SU-DHL-6 (cell line): ENCODE data around the gene PLA2G6.

Source experiments
- H2AFZ ChIP-seq: fragments of 200-600 bp; sonication (generic); 2 replicates; pipeline ENCODE4 v1.6.1; 2014; ENCODE audit warnings: low read depth, mild to moderate bottlenecking, moderate library complexity, mixed read lengths, antibody characterized with exemption, low read length; ENCODE audit not compliant: severe bottlenecking
- H3F3A ChIP-seq: fragments of 200-600 bp; shearing (Covaris generic); 2 replicates; pipeline ENCODE4 v1.6.0; 2016; ENCODE audit warnings: antibody characterized with exemption, mild to moderate bottlenecking; ENCODE audit not compliant: insufficient read depth
- H3K27ac ChIP-seq: fragments of 200-600 bp; sonication (generic); 2 replicates; pipeline ENCODE4 v1.5.1; 2016; ENCODE audit warnings: low read depth, mild to moderate bottlenecking, low read length, moderate library complexity, mixed read lengths
- H3K27me3 ChIP-seq: fragments of 200-600 bp; sonication (generic), shearing (Covaris generic); 2 replicates; pipeline ENCODE4 v1.6.0; 2014; ENCODE audit warnings: mild to moderate bottlenecking, low read length
- H3K36me3 ChIP-seq: fragments of 200-600 bp; sonication (generic); 2 replicates; pipeline ENCODE4 v1.6.1; 2014; ENCODE audit warnings: mild to moderate bottlenecking, low read length, mixed read lengths
- H3K4me2 ChIP-seq: fragments of 300-600, 200-600 bp; shearing (Covaris generic), sonication (generic); 2 replicates; pipeline ENCODE4 v1.6.0; 2014; ENCODE audit warnings: low read length, low read depth, mild to moderate bottlenecking; ENCODE audit not compliant: poor library complexity, severe bottlenecking
- H3K4me3 ChIP-seq: fragments of 200-600 bp; sonication (generic); 2 replicates; pipeline ENCODE4 v1.5.1; 2014; ENCODE audit warnings: antibody characterized with exemption, low read length, mild to moderate bottlenecking, mixed read lengths; ENCODE audit not compliant: insufficient read depth, poor library complexity, severe bottlenecking
- H3K79me2 ChIP-seq: fragments of 200-600 bp; sonication (generic); 2 replicates; pipeline ENCODE4 v1.6.1; 2014; ENCODE audit warnings: mild to moderate bottlenecking, low read length, moderate library complexity; ENCODE audit not compliant: insufficient read depth
- H3K9ac ChIP-seq: fragments of 200-600 bp; sonication (generic); 2 replicates; pipeline ENCODE4 v1.7.0; 2014; ENCODE audit warnings: mild to moderate bottlenecking, low read length
- H3K9me2 ChIP-seq: fragments of 200-600 bp; sonication (generic); replicated peaks from 2 replicates; pipeline ENCODE4 v1.6.1; 2014; ENCODE audit warnings: low read length; ENCODE audit not compliant: insufficient read depth
- H3K9me3 ChIP-seq: fragments of 200-600 bp; sonication (generic); 2 replicates; pipeline ENCODE4 v1.6.1; 2014; ENCODE audit warnings: low read length, mixed read lengths; ENCODE audit not compliant: insufficient read depth
- H4K20me1 ChIP-seq: fragments of 200-600 bp; sonication (generic); 2 replicates; pipeline ENCODE4 v1.6.1; 2014; ENCODE audit warnings: low read depth, mild to moderate bottlenecking, antibody characterized with exemption, low read length, moderate library complexity, mixed read lengths
- CTCF ChIP-seq: fragments of 200-600 bp; sonication (generic); IDR thresholded peaks from one replicate; pipeline ENCODE4 v1.5.1; 2017; ENCODE audit warnings: antibody characterized with exemption, mild to moderate bottlenecking, low read length, moderate library complexity; ENCODE audit not compliant: insufficient read depth, poor library complexity, severe bottlenecking
- EZH2phosphoT487 ChIP-seq: fragments of 200-600 bp; sonication (generic), shearing (Covaris generic); conservative IDR thresholded peaks from 2 replicates; pipeline ENCODE4 v1.6.1; 2018; ENCODE audit warnings: mild to moderate bottlenecking, antibody characterized with exemption, low read length, moderate library complexity, mixed read lengths

Gene PLA2G6

GRCh38 chr22:38081941-38082828 is 99.4 kb downstream of the PLA2G6 start:
- H3K9ac ChIP-seq: no peak overlapping the region
- no peaks in the 10 kb centered on the region for H4K20me1 ChIP-seq
- H3K4me3 ChIP-seq: no peak overlapping the region
- no peaks in the 10 kb centered on the region for H3K9me3 ChIP-seq
- H3K27me3 ChIP-seq: no peaks in the 10 kb centered on the region
- no peak overlapping the region for H3K27ac ChIP-seq
- H3K36me3 ChIP-seq: no peaks in the 10 kb centered on the region
- H3K79me2 ChIP-seq: no peaks in the 10 kb centered on the region
- no peak overlapping the region for H2AFZ ChIP-seq
- H3F3A ChIP-seq: no peaks in the 10 kb centered on the region
- no peak for TF ChIP-seq CTCF
- TF ChIP-seq EZH2phosphoT487: no peak
- no peak overlapping the region for H3K4me2 ChIP-seq
- H3K9me2 ChIP-seq: no peaks in the 10 kb centered on the region

GRCh38 chr22:38081636-38081940 is 100.0 kb downstream of the PLA2G6 start:
- Histone ChIP-seq H3K79me2 (no peaks in the 10 kb centered on the region), H3K9ac (no peak overlapping the region), H3K4me3 (no peak overlapping the region), H3F3A (no peaks in the 10 kb centered on the region), H3K9me2 (no peaks in the 10 kb centered on the region), H3K27me3 (no peaks in the 10 kb centered on the region), H4K20me1 (no peaks in the 10 kb centered on the region), H3K36me3 (no peaks in the 10 kb centered on the region), H3K27ac (no peak overlapping the region), H3K4me2 (no peak overlapping the region), H2AFZ (no peak overlapping the region), H3K9me3 (no peaks in the 10 kb centered on the region)
- TF ChIP-seq CTCF (no peak), EZH2phosphoT487 (no peak)

GRCh38 chr22:38080850-38081635 is 100.6 kb downstream of the PLA2G6 start:
- H3K27me3 ChIP-seq: no peaks in the 10 kb centered on the region
- H4K20me1 ChIP-seq: no peaks in the 10 kb centered on the region
- no peaks in the 10 kb centered on the region for H3K79me2 ChIP-seq
- no peak overlapping the region for H3K9ac ChIP-seq
- H3F3A ChIP-seq: no peaks in the 10 kb centered on the region
- no peak overlapping the region for H3K4me3 ChIP-seq
- H3K27ac ChIP-seq: no peak overlapping the region
- no peaks in the 10 kb centered on the region for H3K9me2 ChIP-seq
- no peaks in the 10 kb centered on the region for H3K9me3 ChIP-seq
- TF ChIP-seq CTCF (no peak), EZH2phosphoT487 (no peak)
- no peaks in the 10 kb centered on the region for H3K36me3 ChIP-seq
- H2AFZ ChIP-seq: no peak overlapping the region
- H3K4me2 ChIP-seq: no peak overlapping the region
